HEK293 (cell line): ENCODE data around the gene DCTN2.
A peak's percentile ranks its signal among the peaks of the same experiment; 100 is the strongest.

Source experiments
- CTCF ChIA-PET: fragments of 350-600 bp; formaldehyde crosslinking; extraction: SDS; loops from one replicate; lab custom pipeline; 2021; ENCODE audit warnings: antibody characterized with exemption; lab: Yijun Ruan, JAX
- POLR2A ChIA-PET: fragments of 300-600 bp; formaldehyde crosslinking; extraction: SDS; loops from one replicate; lab custom pipeline; 2020; ENCODE audit warnings: antibody characterized with exemption, inconsistent platforms; lab: Yijun Ruan, JAX
- H3K27ac ChIP-seq: fragments of 200-500 bp; sonication (Bioruptor generic); 2 replicates; pipeline ENCODE4 v1.5.1; 2014; ENCODE audit warnings: low read depth, low read length, control low read depth, inconsistent platforms; ENCODE audit errors: extremely low read depth
- H3K36me3 ChIP-seq, 2 experiments: fragments of 200-500 bp in 1 of 2; sonication (Bioruptor generic) in 1 of 2; 1 replicate in 1 of 2; 2 replicates in 1 of 2; pipeline ENCODE4 v1.5.1; 2014 to 2017; ENCODE audit warnings: inconsistent platforms in 2 of 2, low read length in 2 of 2; ENCODE audit not compliant: control insufficient read depth in 2 of 2, insufficient read depth in 1 of 2
- H3K4me1 ChIP-seq: fragments of 200-500 bp; sonication (Bioruptor generic); 2 replicates; pipeline ENCODE4 v1.5.1; 2014; ENCODE audit warnings: mild to moderate bottlenecking, low read length, inconsistent platforms; ENCODE audit not compliant: control insufficient read depth, insufficient read depth
- H3K4me3 ChIP-seq: 2 replicates; pipeline ENCODE4 v1.5.1; 2011; ENCODE audit warnings: low read depth, mild to moderate bottlenecking, control low read depth, low read length, moderate library complexity
- H3K9me3 ChIP-seq: fragments of 200-500 bp; sonication (Bioruptor generic); 2 replicates; pipeline ENCODE4 v1.5.1; 2014; ENCODE audit warnings: low read depth, low read length, inconsistent platforms; ENCODE audit not compliant: control insufficient read depth, insufficient read depth
- EGR2 ChIP-seq: fragments of 450-650 bp; formaldehyde crosslinking; IDR thresholded peaks from 2 replicates; pipeline ENCODE4 v1.5.1; 2016; ENCODE audit warnings: low read depth, missing biosample characterization, missing genetic modification characterization
- FEZF1 ChIP-seq: fragments of 450-650 bp; formaldehyde crosslinking; IDR thresholded peaks from 2 replicates; pipeline ENCODE4 v1.5.1; 2016; ENCODE audit warnings: missing biosample characterization, missing genetic modification characterization
- GLIS1 ChIP-seq: fragments of 450-650 bp; formaldehyde crosslinking; IDR thresholded peaks from 2 replicates; pipeline ENCODE4 v1.5.1; 2016; ENCODE audit warnings: missing biosample characterization, missing genetic modification characterization
- IKZF3 ChIP-seq: fragments of 450-650 bp; IDR thresholded peaks from 2 replicates; pipeline ENCODE4 v1.5.0; 2018; ENCODE audit warnings: missing biosample characterization, mild to moderate bottlenecking, missing genetic modification characterization, moderate library complexity
- MZF1 ChIP-seq: fragments of 450-650 bp; formaldehyde crosslinking; IDR thresholded peaks from 2 replicates; pipeline ENCODE4 v1.5.1; 2017; ENCODE audit warnings: missing biosample characterization, missing genetic modification characterization, borderline replicate concordance
- SP2 ChIP-seq: fragments of 450-650 bp; formaldehyde crosslinking; IDR thresholded peaks from 2 replicates; pipeline ENCODE4 v1.5.1; 2016; ENCODE audit warnings: missing biosample characterization, missing genetic modification characterization
- SP3 ChIP-seq: fragments of 450-650 bp; formaldehyde crosslinking; IDR thresholded peaks from 2 replicates; pipeline ENCODE4 v1.5.1; 2016; ENCODE audit warnings: missing biosample characterization, missing genetic modification characterization
- ZBTB21 ChIP-seq: fragments of 450-650 bp; formaldehyde crosslinking; IDR thresholded peaks from 2 replicates; pipeline ENCODE4 v1.5.1; 2017; ENCODE audit warnings: missing biosample characterization, missing genetic modification characterization
- ZFHX2 ChIP-seq: fragments of 450-650 bp; formaldehyde crosslinking; conservative IDR thresholded peaks from 2 replicates; pipeline ENCODE4 v1.5.1; 2016; ENCODE audit warnings: missing biosample characterization, missing genetic modification characterization
- ZNF121 ChIP-seq: fragments of 450-650 bp; formaldehyde crosslinking; IDR thresholded peaks from 2 replicates; pipeline ENCODE4 v1.5.1; 2016; ENCODE audit warnings: missing biosample characterization, missing genetic modification characterization
- ZNF174 ChIP-seq: fragments of 450-650 bp; formaldehyde crosslinking; IDR thresholded peaks from 2 replicates; pipeline ENCODE4 v1.5.0; 2017; ENCODE audit warnings: missing biosample characterization, mild to moderate bottlenecking, missing genetic modification characterization
- ZNF19 ChIP-seq: fragments of 450-650 bp; formaldehyde crosslinking; IDR thresholded peaks from 2 replicates; pipeline ENCODE4; 2016; ENCODE audit warnings: missing biosample characterization, missing genetic modification characterization, low read depth
- ZNF211 ChIP-seq: fragments of 450-650 bp; formaldehyde crosslinking; IDR thresholded peaks from 2 replicates; pipeline ENCODE4 v1.5.1; 2016; ENCODE audit warnings: low read depth, missing biosample characterization, missing genetic modification characterization
- ZNF214 ChIP-seq: fragments of 450-650 bp; formaldehyde crosslinking; IDR thresholded peaks from 2 replicates; pipeline ENCODE4 v1.5.1; 2017; ENCODE audit warnings: missing biosample characterization, mild to moderate bottlenecking, missing genetic modification characterization, borderline replicate concordance
- ZNF248 ChIP-seq: fragments of 450-650 bp; formaldehyde crosslinking; IDR thresholded peaks from 2 replicates; pipeline ENCODE4 v1.5.1; 2017; ENCODE audit warnings: missing biosample characterization, missing genetic modification characterization
- ZNF335 ChIP-seq: fragments of 450-650 bp; formaldehyde crosslinking; conservative IDR thresholded peaks from 2 replicates; pipeline ENCODE4 v1.5.1; 2016; ENCODE audit warnings: missing biosample characterization, missing genetic modification characterization
- ZNF366 ChIP-seq: fragments of 450-650 bp; formaldehyde crosslinking; conservative IDR thresholded peaks from 2 replicates; pipeline ENCODE4 v1.5.1; 2016; ENCODE audit warnings: missing biosample characterization, missing genetic modification characterization
- ZNF530 ChIP-seq: fragments of 450-650 bp; formaldehyde crosslinking; IDR thresholded peaks from 2 replicates; pipeline ENCODE4 v1.5.1; 2016; ENCODE audit warnings: low read depth, missing biosample characterization, missing genetic modification characterization
- ZNF561 ChIP-seq: fragments of 450-650 bp; IDR thresholded peaks from 2 replicates; pipeline ENCODE4 v1.5.1; 2018; ENCODE audit warnings: missing biosample characterization, missing genetic modification characterization, borderline replicate concordance
- ZNF571 ChIP-seq: fragments of 450-650 bp; formaldehyde crosslinking; IDR thresholded peaks from 2 replicates; pipeline ENCODE4 v1.5.0; 2017; ENCODE audit warnings: missing biosample characterization, missing genetic modification characterization
- ZNF76 ChIP-seq: fragments of 450-650 bp; formaldehyde crosslinking; IDR thresholded peaks from 2 replicates; pipeline ENCODE4; 2016; ENCODE audit warnings: low read depth, missing biosample characterization, missing genetic modification characterization, borderline replicate concordance
- ZNF776 ChIP-seq: fragments of 450-650 bp; formaldehyde crosslinking; IDR thresholded peaks from 2 replicates; pipeline ENCODE4 v1.5.0; 2017; ENCODE audit warnings: missing biosample characterization, missing genetic modification characterization, borderline replicate concordance
- ZSCAN30 ChIP-seq: fragments of 450-650 bp; IDR thresholded peaks from 2 replicates; pipeline ENCODE4 v1.5.1; 2018; ENCODE audit warnings: missing biosample characterization, mild to moderate bottlenecking, missing genetic modification characterization, moderate library complexity
- TF ChIP-seq, protein P1 (sequence below): fragments of 450-650 bp; formaldehyde crosslinking; IDR thresholded peaks from 2 replicates; pipeline ENCODE4 v1.5.1; 2016; ENCODE audit warnings: missing biosample characterization, missing genetic modification characterization
- TF ChIP-seq, protein P2 (sequence below): fragments of 450-650 bp; formaldehyde crosslinking; IDR thresholded peaks from 2 replicates; pipeline ENCODE4 v1.5.1; 2016; ENCODE audit warnings: missing biosample characterization, missing genetic modification characterization
- TF ChIP-seq, protein P3 (sequence below): fragments of 450-650 bp; formaldehyde crosslinking; IDR thresholded peaks from 2 replicates; pipeline ENCODE4 v1.5.1; 2017; ENCODE audit warnings: missing biosample characterization, missing genetic modification characterization
- TF ChIP-seq, protein P4 (sequence below): fragments of 450-650 bp; formaldehyde crosslinking; IDR thresholded peaks from 2 replicates; pipeline ENCODE4 v1.5.1; 2016; ENCODE audit warnings: missing biosample characterization, missing genetic modification characterization
- TF ChIP-seq, protein P5 (sequence below): fragments of 450-650 bp; formaldehyde crosslinking; IDR thresholded peaks from 2 replicates; pipeline ENCODE4 v1.5.1; 2016; ENCODE audit warnings: missing biosample characterization, missing genetic modification characterization

DCTN2 gene

DNA sequence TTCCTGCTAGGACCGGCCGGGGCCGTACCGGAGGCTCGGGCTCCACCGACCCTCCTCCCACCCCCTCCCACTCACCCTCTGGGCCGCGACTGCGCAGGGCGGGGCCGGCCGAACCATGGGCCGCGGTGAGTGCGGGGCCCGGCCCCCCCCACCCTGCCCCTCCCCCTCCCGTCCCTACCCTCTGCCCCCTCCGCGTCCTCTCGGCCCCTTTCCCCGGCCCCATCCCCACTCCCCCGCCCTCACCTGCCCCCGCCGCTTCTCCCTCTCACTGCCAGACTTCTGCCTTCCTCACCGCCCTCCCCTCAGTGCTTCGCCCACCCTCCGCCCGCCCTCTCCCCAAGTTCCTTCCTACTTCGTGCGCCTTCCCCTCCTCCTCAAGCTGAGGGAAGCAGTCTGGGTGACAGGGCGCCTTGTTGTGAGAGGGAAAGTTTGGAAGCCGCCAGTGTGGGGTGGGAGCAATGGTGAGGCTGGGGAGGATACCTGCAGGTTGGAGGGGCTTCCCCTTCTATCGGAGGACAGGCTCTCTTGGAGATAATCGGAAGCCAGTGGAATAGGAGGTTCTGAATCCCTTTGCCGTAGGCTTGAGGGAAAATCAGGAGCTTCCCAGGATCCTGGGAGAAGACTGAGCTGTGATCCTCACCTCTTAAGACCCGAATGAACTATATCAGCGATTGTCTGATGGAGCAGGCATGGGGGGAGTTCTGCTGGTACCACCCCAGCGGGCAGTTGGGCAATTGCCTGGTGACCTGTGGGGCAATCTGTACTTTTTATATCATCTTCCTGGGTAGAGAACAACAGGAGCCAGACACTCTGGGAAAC lies 23.9 kb downstream of the DCTN2 start:
- Histone ChIP-seq H3K4me3 (peak overlapping the region; percentile 59), H3K9me3 (no peaks in the 10 kb centered on the region), H3K27ac (peak overlapping the region; percentile 94), H3K4me1 (peaks cover 13% of the 10 kb centered on the region), H3K36me3 (peaks cover 0 to 54% of the 10 kb centered on the region in 2 experiments; a peak in 2 of 3 replicates)
- ChIA-PET POLR2A (interaction anchor here (0.5 to 2.6 kb wide), 9 partner anchors 9 to 222 kb away, joined by 3 to 16 read pairs (median 3); partner anchors contain the start of genes DCTN2, PIP4K2C and TSPAN31), CTCF (interaction anchor here (0.6 to 1.5 kb wide), 3 partner anchors 59 to 203 kb away, joined by 3 to 6 read pairs (median 3); no protein-coding TSS in a partner anchor)
- no peak for TF ChIP-seq ZNF121 (tag by site-specific recombination)
- peak; percentile 86 for TF ChIP-seq EGR2 (tag by site-specific recombination)
- TF ChIP-seq, protein P1, sequence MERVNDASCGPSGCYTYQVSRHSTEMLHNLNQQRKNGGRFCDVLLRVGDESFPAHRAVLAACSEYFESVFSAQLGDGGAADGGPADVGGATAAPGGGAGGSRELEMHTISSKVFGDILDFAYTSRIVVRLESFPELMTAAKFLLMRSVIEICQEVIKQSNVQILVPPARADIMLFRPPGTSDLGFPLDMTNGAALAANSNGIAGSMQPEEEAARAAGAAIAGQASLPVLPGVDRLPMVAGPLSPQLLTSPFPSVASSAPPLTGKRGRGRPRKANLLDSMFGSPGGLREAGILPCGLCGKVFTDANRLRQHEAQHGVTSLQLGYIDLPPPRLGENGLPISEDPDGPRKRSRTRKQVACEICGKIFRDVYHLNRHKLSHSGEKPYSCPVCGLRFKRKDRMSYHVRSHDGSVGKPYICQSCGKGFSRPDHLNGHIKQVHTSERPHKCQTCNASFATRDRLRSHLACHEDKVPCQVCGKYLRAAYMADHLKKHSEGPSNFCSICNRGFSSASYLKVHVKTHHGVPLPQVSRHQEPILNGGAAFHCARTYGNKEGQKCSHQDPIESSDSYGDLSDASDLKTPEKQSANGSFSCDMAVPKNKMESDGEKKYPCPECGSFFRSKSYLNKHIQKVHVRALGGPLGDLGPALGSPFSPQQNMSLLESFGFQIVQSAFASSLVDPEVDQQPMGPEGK (tag by site-specific recombination) = peak; percentile 55
- peak; percentile 53; the same call in 1 of the 2 replicates for TF ChIP-seq ZNF335
- TF ChIP-seq, protein P2, sequence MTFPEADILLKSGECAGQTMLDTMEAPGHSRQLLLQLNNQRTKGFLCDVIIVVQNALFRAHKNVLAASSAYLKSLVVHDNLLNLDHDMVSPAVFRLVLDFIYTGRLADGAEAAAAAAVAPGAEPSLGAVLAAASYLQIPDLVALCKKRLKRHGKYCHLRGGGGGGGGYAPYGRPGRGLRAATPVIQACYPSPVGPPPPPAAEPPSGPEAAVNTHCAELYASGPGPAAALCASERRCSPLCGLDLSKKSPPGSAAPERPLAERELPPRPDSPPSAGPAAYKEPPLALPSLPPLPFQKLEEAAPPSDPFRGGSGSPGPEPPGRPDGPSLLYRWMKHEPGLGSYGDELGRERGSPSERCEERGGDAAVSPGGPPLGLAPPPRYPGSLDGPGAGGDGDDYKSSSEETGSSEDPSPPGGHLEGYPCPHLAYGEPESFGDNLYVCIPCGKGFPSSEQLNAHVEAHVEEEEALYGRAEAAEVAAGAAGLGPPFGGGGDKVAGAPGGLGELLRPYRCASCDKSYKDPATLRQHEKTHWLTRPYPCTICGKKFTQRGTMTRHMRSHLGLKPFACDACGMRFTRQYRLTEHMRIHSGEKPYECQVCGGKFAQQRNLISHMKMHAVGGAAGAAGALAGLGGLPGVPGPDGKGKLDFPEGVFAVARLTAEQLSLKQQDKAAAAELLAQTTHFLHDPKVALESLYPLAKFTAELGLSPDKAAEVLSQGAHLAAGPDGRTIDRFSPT (tag by site-specific recombination) = 0 out of 2 replicates have a peak, but pooled peaks have one; percentile 21
- TF ChIP-seq ZSCAN30 (tag by site-specific recombination) = peak; percentile 12; the same call in 1 of the 2 replicates
- TF ChIP-seq, protein P3, sequence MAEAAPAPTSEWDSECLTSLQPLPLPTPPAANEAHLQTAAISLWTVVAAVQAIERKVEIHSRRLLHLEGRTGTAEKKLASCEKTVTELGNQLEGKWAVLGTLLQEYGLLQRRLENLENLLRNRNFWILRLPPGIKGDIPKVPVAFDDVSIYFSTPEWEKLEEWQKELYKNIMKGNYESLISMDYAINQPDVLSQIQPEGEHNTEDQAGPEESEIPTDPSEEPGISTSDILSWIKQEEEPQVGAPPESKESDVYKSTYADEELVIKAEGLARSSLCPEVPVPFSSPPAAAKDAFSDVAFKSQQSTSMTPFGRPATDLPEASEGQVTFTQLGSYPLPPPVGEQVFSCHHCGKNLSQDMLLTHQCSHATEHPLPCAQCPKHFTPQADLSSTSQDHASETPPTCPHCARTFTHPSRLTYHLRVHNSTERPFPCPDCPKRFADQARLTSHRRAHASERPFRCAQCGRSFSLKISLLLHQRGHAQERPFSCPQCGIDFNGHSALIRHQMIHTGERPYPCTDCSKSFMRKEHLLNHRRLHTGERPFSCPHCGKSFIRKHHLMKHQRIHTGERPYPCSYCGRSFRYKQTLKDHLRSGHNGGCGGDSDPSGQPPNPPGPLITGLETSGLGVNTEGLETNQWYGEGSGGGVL (tag by site-specific recombination) = peak; percentile 97
- 0 out of 2 replicates have a peak, but pooled peaks have one; percentile 27 for TF ChIP-seq ZNF366 (tag by site-specific recombination)
- TF ChIP-seq SP3 (tag by site-specific recombination) = peak; percentile 75
- no peak for TF ChIP-seq ZNF174
- TF ChIP-seq SP2 (tag by site-specific recombination) = peak; percentile 85
- TF ChIP-seq, protein P4, sequence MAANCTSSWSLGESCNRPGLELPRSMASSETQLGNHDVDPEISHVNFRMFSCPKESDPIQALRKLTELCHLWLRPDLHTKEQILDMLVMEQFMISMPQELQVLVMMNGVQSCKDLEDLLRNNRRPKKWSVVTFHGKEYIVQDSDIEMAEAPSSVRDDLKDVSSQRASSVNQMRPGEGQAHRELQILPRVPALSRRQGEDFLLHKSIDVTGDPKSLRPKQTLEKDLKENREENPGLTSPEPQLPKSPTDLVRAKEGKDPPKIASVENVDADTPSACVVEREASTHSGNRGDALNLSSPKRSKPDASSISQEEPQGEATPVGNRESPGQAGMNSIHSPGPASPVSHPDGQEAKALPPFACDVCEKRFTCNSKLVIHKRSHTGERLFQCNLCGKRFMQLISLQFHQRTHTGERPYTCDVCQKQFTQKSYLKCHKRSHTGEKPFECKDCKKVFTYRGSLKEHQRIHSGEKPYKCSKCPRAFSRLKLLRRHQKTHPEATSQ (tag by site-specific recombination) = no peak
- TF ChIP-seq ZNF211 (tag by site-specific recombination) = no peak
- peak; percentile 87 for TF ChIP-seq IKZF3 (tag by site-specific recombination)
- TF ChIP-seq ZBTB21 = no peak
- no peak for TF ChIP-seq ZNF248 (tag by site-specific recombination)
- TF ChIP-seq ZNF19 (tag by site-specific recombination) = no peak
- TF ChIP-seq, protein P5, sequence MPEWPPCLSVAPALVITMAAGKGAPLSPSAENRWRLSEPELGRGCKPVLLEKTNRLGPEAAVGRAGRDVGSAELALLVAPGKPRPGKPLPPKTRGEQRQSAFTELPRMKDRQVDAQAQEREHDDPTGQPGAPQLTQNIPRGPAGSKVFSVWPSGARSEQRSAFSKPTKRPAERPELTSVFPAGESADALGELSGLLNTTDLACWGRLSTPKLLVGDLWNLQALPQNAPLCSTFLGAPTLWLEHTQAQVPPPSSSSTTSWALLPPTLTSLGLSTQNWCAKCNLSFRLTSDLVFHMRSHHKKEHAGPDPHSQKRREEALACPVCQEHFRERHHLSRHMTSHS (tag by site-specific recombination) = no peak
- no peak for TF ChIP-seq ZNF776 (tag by site-specific recombination)
- TF ChIP-seq ZNF530 (tag by site-specific recombination) = no peak
- no peak for TF ChIP-seq FEZF1 (tag by site-specific recombination)
- no peak for TF ChIP-seq MZF1 (tag by site-specific recombination)
- TF ChIP-seq ZNF561 = no peak
- TF ChIP-seq GLIS1 (tag by site-specific recombination) = 0 out of 2 replicates have a peak, but pooled peaks have one; percentile 7
- TF ChIP-seq ZFHX2 = peak; percentile 93
- TF ChIP-seq ZNF214 (tag by site-specific recombination) = no peak
- TF ChIP-seq ZNF571 (tag by site-specific recombination) = no peak
- TF ChIP-seq ZNF76 (tag by site-specific recombination) = peak; percentile 84
